ENCODE measurements around the gene TMEM132A.
"Not testable (repeated sequence)": the region's sequence is repeated elsewhere in the genome, so short reads cannot be mapped to it uniquely, and the experiment has no call there.

The TMEM132A gene

DNA sequence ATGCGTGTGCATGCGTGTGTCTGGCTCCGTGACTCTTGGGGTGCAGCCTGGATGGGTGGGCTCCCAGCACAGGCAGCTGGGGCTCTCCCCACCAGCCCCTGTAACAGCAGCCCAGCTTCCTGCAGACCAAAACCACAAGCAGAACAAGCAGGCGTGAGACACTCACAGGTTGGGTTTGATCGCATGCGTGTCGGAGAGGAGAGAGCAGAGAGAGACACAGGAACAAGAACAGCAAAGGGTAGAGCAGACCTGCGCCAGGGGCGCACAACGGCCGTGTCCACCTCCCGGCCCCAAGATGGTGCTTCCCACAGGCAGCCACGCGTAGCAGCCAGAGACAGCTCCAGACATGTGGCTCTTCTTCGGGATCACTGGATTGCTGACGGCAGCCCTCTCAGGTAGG, 47.3 kb downstream of the TMEM132A start, which contains the start of gene CD6:
Gene CD6, plus strand, starts transcription at position 161 of the 400 bp plus-strand sequence. Its CDS starts 186 bp downstream, at position 347.
- H3K4me3 Mint-ChIP-seq: peak within 1 kb of the TSS; percentile 90 to 91
- H3K9me3 Mint-ChIP-seq: peaks cover 0 to 7% of the 10 kb centered on the region in 2 donors
- no peaks in the 10 kb centered on the region for H3K27me3 Mint-ChIP-seq
- DNase-seq: peak; percentile 65 to 76
- peak within 1 kb of the TSS; percentile 97 to 99 for H3K27ac Mint-ChIP-seq
- ATAC-seq: peak; percentile 79
- peaks cover 45% of the 10 kb centered on the region for H3K4me1 Mint-ChIP-seq

DNA sequence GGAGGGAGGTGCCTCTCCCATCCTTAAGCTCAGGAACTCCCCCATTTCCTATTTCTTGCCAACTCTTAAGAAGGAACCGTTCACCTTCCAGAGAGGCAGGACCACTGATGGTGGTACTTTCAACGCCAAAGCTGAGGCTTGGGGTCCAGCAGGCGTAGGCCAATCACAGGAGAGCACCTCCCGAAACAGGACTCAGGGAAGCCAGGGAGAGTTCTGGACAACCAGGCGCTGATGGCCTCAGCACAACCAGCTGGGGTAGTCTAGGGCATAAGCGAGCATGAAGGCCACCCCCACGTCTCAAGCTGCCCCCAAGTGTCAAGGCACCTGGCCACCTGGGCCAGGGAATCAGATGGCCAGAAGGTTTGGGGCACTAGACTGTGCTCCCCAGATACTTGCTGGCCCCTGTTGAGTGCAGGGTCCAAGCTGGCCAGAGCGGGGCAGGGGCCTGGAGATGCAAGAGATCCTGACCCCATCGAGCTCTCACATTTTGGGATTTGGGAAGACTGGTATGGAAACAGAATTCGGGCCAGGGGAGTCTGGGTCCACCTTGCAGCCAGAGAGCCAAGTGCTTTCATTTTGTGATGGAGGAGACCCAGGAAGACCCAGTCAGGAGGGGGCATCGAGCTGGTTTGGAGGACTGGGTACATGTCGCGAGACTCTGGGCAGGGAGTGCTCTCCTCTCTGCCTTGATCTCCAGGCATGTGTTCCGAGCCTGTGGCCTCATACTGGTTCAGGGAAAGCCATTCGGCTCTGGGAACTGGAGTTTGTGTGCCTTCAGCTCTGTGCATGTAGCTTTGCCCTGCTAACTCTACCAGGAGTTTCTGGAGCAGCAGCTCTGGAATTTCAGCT, 48.1 kb downstream of the TMEM132A start:
- H3K4me1 Mint-ChIP-seq: peaks cover 54% of the 10 kb centered on the region
- H3K4me3 Mint-ChIP-seq: peak overlapping the region; percentile 90 to 91
- ATAC-seq: peak; percentile 61

DNA sequence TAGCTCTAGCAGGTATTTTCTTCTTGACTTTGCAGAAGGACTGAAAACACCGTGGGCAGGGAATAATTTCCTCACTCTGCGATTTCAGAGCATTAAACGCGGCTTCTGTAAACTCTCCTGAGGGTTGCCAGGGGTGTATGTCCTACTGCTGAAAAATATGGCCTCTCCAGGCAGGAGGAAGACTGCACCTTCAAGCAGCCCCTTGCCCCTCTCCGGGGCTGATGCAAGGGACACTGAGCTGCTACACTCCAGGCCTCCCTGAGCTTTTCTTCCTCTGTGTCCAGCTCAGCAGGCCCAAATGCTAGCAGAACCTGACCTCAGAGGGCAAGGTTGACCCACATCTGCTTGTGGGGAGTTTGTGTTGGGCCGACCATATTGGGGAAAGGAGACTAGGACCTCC, 49.4 kb downstream of the TMEM132A start:
- ATAC-seq: peak; percentile 24
- Mint-ChIP-seq H3K27me3 (no peaks in the 10 kb centered on the region), H3K4me1 (peaks cover 66% of the 10 kb centered on the region), H3K27ac (peak overlapping the region; percentile 97 to 99), H3K4me3 (peak overlapping the region; percentile 90 to 91), H3K9me3 (peaks cover 0 to under 1% of the 10 kb centered on the region in 2 donors)
- DNase-seq: peak in 1 of 2 donors; percentile 53

More for the DNA sequence above, 48.1 kb downstream of the TMEM132A start:
- Mint-ChIP-seq H3K27me3 (no peaks in the 10 kb centered on the region), H3K27ac (peak overlapping the region; percentile 97 to 99), H3K9me3 (peaks cover 0 to 7% of the 10 kb centered on the region in 2 donors)
- peak; percentile 32 to 58 for DNase-seq

DNA sequence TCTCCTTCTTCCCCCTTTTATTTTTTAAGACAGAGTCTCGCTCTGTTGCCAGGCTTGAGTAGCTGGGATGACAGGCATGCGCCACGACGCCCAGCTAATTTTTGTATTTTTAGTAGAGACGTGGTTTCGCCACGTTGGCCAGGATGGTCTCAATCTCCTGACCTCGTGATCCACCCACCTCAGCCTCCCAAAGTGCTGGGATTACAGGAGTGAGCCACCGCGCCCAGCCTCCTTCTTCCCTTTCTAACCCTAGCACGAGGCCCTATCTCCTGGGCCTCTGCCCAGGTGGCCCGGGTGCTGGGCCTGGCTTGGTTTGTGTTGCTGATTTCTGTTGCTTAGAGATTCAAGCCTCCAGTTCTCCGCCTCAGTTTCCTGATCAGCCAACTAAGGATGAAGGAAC, 50.1 kb downstream of the TMEM132A start:
- Mint-ChIP-seq H3K27ac (peak overlapping the region; percentile 97 to 99), H3K4me1 (peaks cover 73% of the 10 kb centered on the region), H3K4me3 (peak overlapping the region; percentile 90 to 91)
- H3K9me3 Mint-ChIP-seq, H3K27me3 Mint-ChIP-seq, DNase-seq, ATAC-seq: not testable (repeated sequence)

- peak overlapping the region; percentile 97 to 99 for H3K27ac Mint-ChIP-seq
- peak overlapping the region; percentile 90 to 91 for H3K4me3 Mint-ChIP-seq
- DNase-seq (peak in 1 of 2 donors; percentile 58), ATAC-seq (peak; percentile 16)
- peaks cover 77% of the 10 kb centered on the region for H3K4me1 Mint-ChIP-seq
- no peaks in the 10 kb centered on the region for H3K27me3 Mint-ChIP-seq
- H3K9me3 Mint-ChIP-seq: no peaks in the 10 kb centered on the region
Observed at GRCh38 chr11:60974726-60975125, 50.5 kb downstream of the TMEM132A start.

DNA sequence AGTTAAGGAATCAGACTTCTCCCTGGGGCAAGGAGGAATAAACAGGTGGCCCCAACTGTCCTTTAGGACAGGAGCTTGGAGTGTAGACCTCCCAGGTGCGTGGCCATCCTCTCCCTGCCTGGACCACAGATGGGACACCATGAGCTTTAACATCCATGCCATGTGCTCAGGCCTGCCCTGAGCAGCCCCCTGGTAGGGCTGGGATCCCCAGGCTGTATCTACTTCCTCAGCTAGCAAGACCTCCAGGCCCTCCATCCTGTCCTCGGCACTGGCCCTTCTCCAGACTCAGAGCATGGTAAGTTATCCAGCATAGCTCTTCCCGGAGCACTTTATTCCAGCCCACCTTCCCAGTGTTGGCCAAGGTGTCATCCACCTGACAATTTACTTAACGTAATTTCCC, 53.0 kb downstream of the TMEM132A start:
- ATAC-seq (no peak), DNase-seq (no peak)
- Mint-ChIP-seq H3K4me1 (peaks cover 83% of the 10 kb centered on the region), H3K27ac (peak overlapping the region; percentile 91 to 99), H3K4me3 (peak overlapping the region; percentile 84 to 86), H3K9me3 (no peaks in the 10 kb centered on the region), H3K27me3 (no peaks in the 10 kb centered on the region)

- peak overlapping the region; percentile 84 to 86 for H3K4me3 Mint-ChIP-seq
- no peak for DNase-seq
- H3K4me1 Mint-ChIP-seq: peaks cover 90% of the 10 kb centered on the region
Observed at GRCh38 chr11:60977836-60978235, 53.6 kb downstream of the TMEM132A start.

GRCh38 chr11:60978546-60979380, 54.5 kb downstream of the TMEM132A start:
- ATAC-seq: peak; percentile 90
- Mint-ChIP-seq H3K4me3 (peak overlapping the region; percentile 84 to 86), H3K27me3 (no peaks in the 10 kb centered on the region), H3K9me3 (no peaks in the 10 kb centered on the region), H3K4me1 (peaks cover 97% of the 10 kb centered on the region), H3K27ac (peak overlapping the region; percentile 89 to 99)
- DNase-seq: peak; percentile 60 to 89

More at GRCh38 chr11:60977836-60978235, 53.6 kb downstream of the TMEM132A start:
- peak overlapping the region; percentile 91 to 99 for H3K27ac Mint-ChIP-seq
- no peaks in the 10 kb centered on the region for H3K27me3 Mint-ChIP-seq
- ATAC-seq: no peak
- H3K9me3 Mint-ChIP-seq: no peaks in the 10 kb centered on the region

DNA sequence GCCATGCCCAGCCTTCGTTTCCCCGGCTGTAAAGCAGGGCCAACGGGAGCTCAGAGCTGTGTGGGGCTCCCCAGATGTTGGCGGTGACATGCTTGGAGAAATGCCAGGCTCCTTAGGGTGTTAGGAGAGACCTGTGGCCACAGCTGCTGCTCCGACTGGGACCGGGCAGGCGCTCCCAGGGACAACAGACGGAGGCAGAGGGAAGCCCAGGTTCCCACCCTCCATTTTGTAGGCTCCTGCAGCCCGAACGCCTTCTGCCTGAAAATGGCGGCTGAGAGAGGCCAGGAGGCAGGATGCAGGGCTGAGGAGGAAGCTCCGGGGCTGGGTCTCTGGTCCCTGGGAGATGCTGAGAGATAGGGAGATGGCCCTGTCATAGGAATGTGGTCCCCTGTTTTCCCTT, 57.3 kb downstream of the TMEM132A start:
- peak overlapping the region; percentile 86 to 93 for H3K27ac Mint-ChIP-seq
- DNase-seq: no peak

GRCh38 chr11:60982184-60982583, 57.9 kb downstream of the TMEM132A start:
- Mint-ChIP-seq H3K4me3 (peak overlapping the region; percentile 75 to 79), H3K27ac (peak overlapping the region; percentile 82 to 93), H3K4me1 (peaks cover 100% of the 10 kb centered on the region), H3K27me3 (no peaks in the 10 kb centered on the region), H3K9me3 (no peaks in the 10 kb centered on the region)
- no peak for ATAC-seq
- DNase-seq: peak in 1 of 2 donors; percentile 52

More for the DNA sequence above, 57.3 kb downstream of the TMEM132A start:
- no peaks in the 10 kb centered on the region for H3K9me3 Mint-ChIP-seq
- ATAC-seq: no peak
- peaks cover 100% of the 10 kb centered on the region for H3K4me1 Mint-ChIP-seq
- H3K27me3 Mint-ChIP-seq: no peaks in the 10 kb centered on the region
- H3K4me3 Mint-ChIP-seq: peak overlapping the region; percentile 75 to 79

- ATAC-seq (no peak), DNase-seq (no peak)
- H3K9me3 Mint-ChIP-seq: no peaks in the 10 kb centered on the region
- peak overlapping the region; percentile 75 to 79 for H3K4me3 Mint-ChIP-seq
- peaks cover 100% of the 10 kb centered on the region for H3K4me1 Mint-ChIP-seq
- no peaks in the 10 kb centered on the region for H3K27me3 Mint-ChIP-seq
- peak overlapping the region; percentile 64 to 93 for H3K27ac Mint-ChIP-seq
Observed at GRCh38 chr11:60984149-60984548, 59.9 kb downstream of the TMEM132A start.

DNA sequence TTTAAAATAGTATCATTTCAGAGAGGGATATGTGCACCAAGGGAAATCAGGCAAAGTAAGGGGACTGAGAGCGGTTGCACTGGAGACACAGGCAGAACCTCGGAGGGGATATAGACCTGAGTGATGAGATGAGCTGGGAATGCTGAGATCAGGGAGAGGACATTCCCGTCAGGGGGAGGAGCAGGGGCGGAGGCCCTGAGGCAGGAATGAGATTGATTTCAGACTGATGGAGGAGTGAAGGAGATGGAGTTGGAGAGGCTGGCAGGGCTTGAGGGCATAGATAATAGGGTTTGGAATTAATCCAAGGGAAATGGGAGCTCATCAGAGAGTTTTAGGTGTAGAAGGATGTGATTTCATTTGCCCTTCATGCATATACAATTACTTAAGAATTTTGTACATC, 60.4 kb downstream of the TMEM132A start:
- H3K9me3 Mint-ChIP-seq: no peaks in the 10 kb centered on the region
- no peak for DNase-seq
- peaks cover 100% of the 10 kb centered on the region for H3K4me1 Mint-ChIP-seq
- no peaks in the 10 kb centered on the region for H3K27me3 Mint-ChIP-seq
- H3K4me3 Mint-ChIP-seq: peak overlapping the region; percentile 75 to 79
- no peak for ATAC-seq
- H3K27ac Mint-ChIP-seq: peak overlapping the region; percentile 64 to 93

GRCh38 chr11:60985501-60985900, 61.2 kb downstream of the TMEM132A start:
- peaks cover 97% of the 10 kb centered on the region for H3K4me1 Mint-ChIP-seq
- no peaks in the 10 kb centered on the region for H3K27me3 Mint-ChIP-seq
- H3K27ac Mint-ChIP-seq: peak overlapping the region; percentile 95 to 99
- H3K9me3 Mint-ChIP-seq: no peaks in the 10 kb centered on the region
- ATAC-seq: no peak
- DNase-seq: no peak
- H3K4me3 Mint-ChIP-seq: peak overlapping the region; percentile 75 to 79

- peak; percentile 87 to 96 for DNase-seq
- peak overlapping the region; percentile 95 to 99 for H3K27ac Mint-ChIP-seq
- H3K4me1 Mint-ChIP-seq: peaks cover 97% of the 10 kb centered on the region
- H3K4me3 Mint-ChIP-seq: peak overlapping the region; percentile 75 to 79
- no peaks in the 10 kb centered on the region for H3K9me3 Mint-ChIP-seq
- peak; percentile 93 for ATAC-seq
- no peaks in the 10 kb centered on the region for H3K27me3 Mint-ChIP-seq
Observed at GRCh38 chr11:60985991-60986915, 62.0 kb downstream of the TMEM132A start.

Data from stimulated activated naive CD8-positive, alpha-beta T cell treated with anti-CD3 and anti-CD28 coated beads, Interleukin-15, amount 100 ng/mL, for 72 hours (primary cell).